ENCODE results near the gene PPP3CA. TPM values are rescaled to one million over a fixed set of nuclear protein-coding genes. Genes with fewer than 3 reads are reported as not detected.
A peak's percentile ranks its signal among the peaks of the same experiment; 100 is the strongest.

The PPP3CA gene
- total and polyA plus RNA-seq, 3 experiments from 2014 or later = 6.9 to 30.7 (median 30.0) TPM

GRCh38 chr4:101028886-101029285 is 318.4 kb downstream of the PPP3CA start:
- no peaks in the 10 kb centered on the region for H3K9me3 Mint-ChIP-seq
- no peaks in the 10 kb centered on the region for H3K36me3 ChIP-seq (ENCODE audit: insufficient read depth, low read length)
- ChIA-PET POLR2A (interaction anchor here (0.6 to 1.1 kb wide), 3 partner anchors 8 to 299 kb away, joined by 3 read pairs; no protein-coding TSS in a partner anchor), CTCF (interaction anchor here (1.1 kb wide), 1 partner anchor 9 kb away, joined by 6 read pairs; no protein-coding TSS in a partner anchor)
- peaks cover 11 to 29% (median 13%) of the 10 kb centered on the region in 3 donors for H3K36me3 Mint-ChIP-seq
- no peak overlapping the region for H3K4me3 Mint-ChIP-seq
- H3K4me1 ChIP-seq (ENCODE audit: insufficient read depth, low read length) = no peaks in the 10 kb centered on the region
- H3K27ac ChIP-seq (ENCODE audit: low read depth, low read length) = no peak overlapping the region
- no peak overlapping the region for H3K4me3 ChIP-seq (ENCODE audit: low read length)
- H3K27me3 Mint-ChIP-seq = no peaks in the 10 kb centered on the region
- DNase-seq = no peak
- peaks cover 27 to 57% (median 34%) of the 10 kb centered on the region in 3 donors for H3K4me1 Mint-ChIP-seq
- H3K27ac Mint-ChIP-seq = peak overlapping the region in 6 of 8 donors; percentile 2 to 97 (median 26)
- no peaks in the 10 kb centered on the region for H3K9me3 ChIP-seq (ENCODE audit: low read length)
- no peaks in the 10 kb centered on the region for H3K27me3 ChIP-seq (ENCODE audit: insufficient read depth, low read length, poor library complexity, severe bottlenecking)

GRCh38 chr4:101027721-101028120 is 319.6 kb downstream of the PPP3CA start:
- ChIA-PET CTCF (no interaction called here), POLR2A (interaction anchor here (0.6 kb wide), 1 partner anchor 96 kb away, joined by 3 read pairs; no protein-coding TSS in a partner anchor)
- H3K27ac Mint-ChIP-seq = peak overlapping the region in 1 of 8 donors; percentile 78
- DNase-seq = no peak
- Histone ChIP-seq H3K4me3 (ENCODE audit: low read length) (no peak overlapping the region), H3K36me3 (ENCODE audit: insufficient read depth, low read length) (no peaks in the 10 kb centered on the region), H3K9me3 (ENCODE audit: low read length) (no peaks in the 10 kb centered on the region), H3K27ac (ENCODE audit: low read depth, low read length) (no peak overlapping the region), H3K4me1 (ENCODE audit: insufficient read depth, low read length) (no peaks in the 10 kb centered on the region), H3K27me3 (ENCODE audit: insufficient read depth, low read length, poor library complexity, severe bottlenecking) (no peaks in the 10 kb centered on the region)
- peaks cover 22 to 55% (median 38%) of the 10 kb centered on the region in 3 donors for H3K4me1 Mint-ChIP-seq
- H3K27me3 Mint-ChIP-seq = no peaks in the 10 kb centered on the region
- H3K9me3 Mint-ChIP-seq = no peaks in the 10 kb centered on the region
- no peak overlapping the region for H3K4me3 Mint-ChIP-seq
- peaks cover 11 to 30% (median 15%) of the 10 kb centered on the region in 3 donors for H3K36me3 Mint-ChIP-seq

- H3K4me3 ChIP-seq (ENCODE audit: low read length) = no peak overlapping the region
- H3K4me1 ChIP-seq (ENCODE audit: insufficient read depth, low read length) = peaks cover 13% of the 10 kb centered on the region
- H3K9me3 ChIP-seq (ENCODE audit: low read length) = no peaks in the 10 kb centered on the region
- H3K27ac ChIP-seq (ENCODE audit: low read depth, low read length) = no peak overlapping the region
- H3K4me1 Mint-ChIP-seq = peaks cover 39 to 71% (median 58%) of the 10 kb centered on the region in 3 donors
- peak overlapping the region in 5 of 8 donors; percentile 8 to 73 (median 47) for H3K27ac Mint-ChIP-seq
- no peaks in the 10 kb centered on the region for H3K27me3 Mint-ChIP-seq
- H3K9me3 Mint-ChIP-seq = no peaks in the 10 kb centered on the region
- H3K4me3 Mint-ChIP-seq = peak overlapping the region in 3 of 7 donors; percentile 8 to 40 (median 35)
- H3K36me3 ChIP-seq (ENCODE audit: insufficient read depth, low read length) = no peaks in the 10 kb centered on the region
- CTCF ChIA-PET = interaction anchor here (0.5 to 1.4 kb wide), 2 partner anchors 12 to 1963 kb away, joined by 3 read pairs; no protein-coding TSS in a partner anchor
- no peaks in the 10 kb centered on the region for H3K27me3 ChIP-seq (ENCODE audit: insufficient read depth, low read length, poor library complexity, severe bottlenecking)
- POLR2A ChIA-PET = interaction anchor here (0.6 to 0.9 kb wide), 6 partner anchors 20 to 178 kb away, joined by 3 to 6 read pairs (median 4); no protein-coding TSS in a partner anchor
- DNase-seq = no peak
- peaks cover 14 to 25% (median 15%) of the 10 kb centered on the region in 3 donors for H3K36me3 Mint-ChIP-seq
Observed at GRCh38 chr4:101025755-101026154, 321.6 kb downstream of the PPP3CA start.

GRCh38 chr4:101022151-101023024 is 324.9 kb downstream of the PPP3CA start:
- Histone ChIP-seq H3K36me3 (ENCODE audit: insufficient read depth, low read length) (no peaks in the 10 kb centered on the region), H3K27ac (ENCODE audit: low read depth, low read length) (no peak overlapping the region), H3K4me3 (ENCODE audit: low read length) (no peak overlapping the region), H3K9me3 (ENCODE audit: low read length) (no peaks in the 10 kb centered on the region), H3K4me1 (ENCODE audit: insufficient read depth, low read length) (peaks cover 32% of the 10 kb centered on the region), H3K27me3 (ENCODE audit: insufficient read depth, low read length, poor library complexity, severe bottlenecking) (no peaks in the 10 kb centered on the region)
- H3K27ac Mint-ChIP-seq = peak overlapping the region in 3 of 8 donors; percentile 15 to 87 (median 57)
- H3K27me3 Mint-ChIP-seq = no peaks in the 10 kb centered on the region
- no peaks in the 10 kb centered on the region for H3K9me3 Mint-ChIP-seq
- peak overlapping the region in 1 of 7 donors; percentile 14 for H3K4me3 Mint-ChIP-seq
- CTCF ChIA-PET = no interaction called here
- peaks cover 11 to 20% (median 15%) of the 10 kb centered on the region in 3 donors for H3K36me3 Mint-ChIP-seq
- no peak for DNase-seq
- POLR2A ChIA-PET = interaction anchor here (1.0 kb wide), 1 partner anchor 13 kb away, joined by 3 read pairs; no protein-coding TSS in a partner anchor
- H3K4me1 Mint-ChIP-seq = peaks cover 57 to 76% (median 70%) of the 10 kb centered on the region in 3 donors

GRCh38 chr4:101020956-101021355 is 326.4 kb downstream of the PPP3CA start:
- Mint-ChIP-seq H3K36me3 (peaks cover 7 to 15% (median 9%) of the 10 kb centered on the region in 3 donors), H3K4me3 (peak overlapping the region; percentile 20 to 80 (median 60)), H3K27me3 (no peaks in the 10 kb centered on the region), H3K4me1 (peaks cover 60 to 80% (median 74%) of the 10 kb centered on the region in 3 donors), H3K27ac (peak overlapping the region; percentile 64 to 95 (median 80)), H3K9me3 (no peaks in the 10 kb centered on the region)
- ChIA-PET POLR2A (interaction anchor here (0.9 to 1.6 kb wide), 4 partner anchors 8 to 30 kb away, joined by 3 to 7 read pairs (median 4); no protein-coding TSS in a partner anchor), CTCF (interaction anchor here (1.8 to 2.3 kb wide), 2 partner anchors 8 to 17 kb away, joined by 6 to 8 read pairs; no protein-coding TSS in a partner anchor)
- H3K27ac ChIP-seq (ENCODE audit: low read depth, low read length) = peak overlapping the region; percentile 52
- H3K4me3 ChIP-seq (ENCODE audit: low read length) = no peak overlapping the region
- peak in 1 of 5 donors; percentile 34 for DNase-seq
- peaks cover 40% of the 10 kb centered on the region for H3K4me1 ChIP-seq (ENCODE audit: insufficient read depth, low read length)
- no peaks in the 10 kb centered on the region for H3K27me3 ChIP-seq (ENCODE audit: insufficient read depth, low read length, poor library complexity, severe bottlenecking)
- H3K9me3 ChIP-seq (ENCODE audit: low read length) = no peaks in the 10 kb centered on the region
- H3K36me3 ChIP-seq (ENCODE audit: insufficient read depth, low read length) = no peaks in the 10 kb centered on the region

GRCh38 chr4:101019941-101020401 is 327.4 kb downstream of the PPP3CA start:
- no peaks in the 10 kb centered on the region for H3K9me3 ChIP-seq (ENCODE audit: low read length)
- ChIA-PET POLR2A (interaction anchor here (0.6 to 2.3 kb wide), 12 partner anchors 9 to 1608 kb away, joined by 3 to 18 read pairs (median 4); partner anchors contain the start of gene PPP3CA), CTCF (interaction anchor here (0.8 to 2.3 kb wide), 11 partner anchors 9 to 927 kb away, joined by 3 to 8 read pairs (median 4); no protein-coding TSS in a partner anchor)
- no peaks in the 10 kb centered on the region for H3K36me3 ChIP-seq (ENCODE audit: insufficient read depth, low read length)
- Mint-ChIP-seq H3K4me1 (peaks cover 60 to 78% (median 71%) of the 10 kb centered on the region in 3 donors), H3K27ac (peak overlapping the region; percentile 64 to 95 (median 82)), H3K9me3 (no peaks in the 10 kb centered on the region), H3K27me3 (no peaks in the 10 kb centered on the region), H3K36me3 (peaks cover 3 to 8% (median 7%) of the 10 kb centered on the region in 3 donors), H3K4me3 (peak overlapping the region; percentile 17 to 78 (median 62))
- peaks cover 42% of the 10 kb centered on the region for H3K4me1 ChIP-seq (ENCODE audit: insufficient read depth, low read length)
- H3K27me3 ChIP-seq (ENCODE audit: insufficient read depth, low read length, poor library complexity, severe bottlenecking) = no peaks in the 10 kb centered on the region
- DNase-seq = peak in 3 of 5 donors; percentile 19 to 78 (median 71)
- H3K4me3 ChIP-seq (ENCODE audit: low read length) = no peak overlapping the region
- H3K27ac ChIP-seq (ENCODE audit: low read depth, low read length) = peak overlapping the region; percentile 52

GRCh38 chr4:101019313-101019712 is 328.0 kb downstream of the PPP3CA start:
- peak overlapping the region; percentile 1 to 78 (median 62) for H3K4me3 Mint-ChIP-seq
- H3K9me3 Mint-ChIP-seq = no peaks in the 10 kb centered on the region
- POLR2A ChIA-PET = interaction anchor here (0.6 to 2.3 kb wide), 7 partner anchors 18 to 328 kb away, joined by 3 to 18 read pairs (median 4); partner anchors contain the start of gene PPP3CA
- no peak overlapping the region for H3K27ac ChIP-seq (ENCODE audit: low read depth, low read length)
- H3K27me3 Mint-ChIP-seq = no peaks in the 10 kb centered on the region
- H3K4me3 ChIP-seq (ENCODE audit: low read length) = no peak overlapping the region
- H3K4me1 Mint-ChIP-seq = peaks cover 65 to 85% (median 78%) of the 10 kb centered on the region in 3 donors
- H3K9me3 ChIP-seq (ENCODE audit: low read length) = no peaks in the 10 kb centered on the region
- H3K36me3 Mint-ChIP-seq = peaks cover 3 to 8% (median 7%) of the 10 kb centered on the region in 3 donors
- no peaks in the 10 kb centered on the region for H3K27me3 ChIP-seq (ENCODE audit: insufficient read depth, low read length, poor library complexity, severe bottlenecking)
- CTCF ChIA-PET = interaction anchor here (0.8 to 2.3 kb wide), 11 partner anchors 8 to 926 kb away, joined by 3 to 8 read pairs (median 4); no protein-coding TSS in a partner anchor
- peaks cover 42% of the 10 kb centered on the region for H3K4me1 ChIP-seq (ENCODE audit: insufficient read depth, low read length)
- H3K36me3 ChIP-seq (ENCODE audit: insufficient read depth, low read length) = no peaks in the 10 kb centered on the region
- DNase-seq = no peak
- H3K27ac Mint-ChIP-seq = peak overlapping the region; percentile 64 to 95 (median 82)
